Right ventricle myocardium superior (tissue), 1 donor: ENCODE results near the gene RAP2A. TPM values are rescaled to one million over a fixed set of nuclear protein-coding genes. Genes with fewer than 3 reads are reported as not detected.

Experiments
- ATAC-seq: fragments of 200-7000 bp; cut with Tn5 transposase; one replicate; pipeline ENCODE4 v1.9.1; 2020; ENCODE audit warnings: mild to moderate bottlenecking; ENCODE audit not compliant: poor library complexity
- DNase-seq: peaks from one replicate; pipeline ENCODE4 v3.0.0-alpha.2; 2020
- intact Hi-C: fragments of 100-400 bp; cut with DNase I; formaldehyde crosslinking; loops from one replicate; pipeline ENCODE4 v1.11.2; 2022
- total RNA-seq: library from RNA; stranded (reverse); fragmentation: NEBNext Ultra II Directional; extraction: Animal tissue kit (Norgen Biotek cat#: 25700); gene quantifications from one replicate; pipeline ENCODE4 v1.2.1, GENCODE V29; 2021
- donor health status: DM: no; HTN: yes; CAD: no; lungs with severe emphysema.

The RAP2A gene
- total RNA-seq, 1 donor from 2014 or later: 12.1 TPM

DNA sequence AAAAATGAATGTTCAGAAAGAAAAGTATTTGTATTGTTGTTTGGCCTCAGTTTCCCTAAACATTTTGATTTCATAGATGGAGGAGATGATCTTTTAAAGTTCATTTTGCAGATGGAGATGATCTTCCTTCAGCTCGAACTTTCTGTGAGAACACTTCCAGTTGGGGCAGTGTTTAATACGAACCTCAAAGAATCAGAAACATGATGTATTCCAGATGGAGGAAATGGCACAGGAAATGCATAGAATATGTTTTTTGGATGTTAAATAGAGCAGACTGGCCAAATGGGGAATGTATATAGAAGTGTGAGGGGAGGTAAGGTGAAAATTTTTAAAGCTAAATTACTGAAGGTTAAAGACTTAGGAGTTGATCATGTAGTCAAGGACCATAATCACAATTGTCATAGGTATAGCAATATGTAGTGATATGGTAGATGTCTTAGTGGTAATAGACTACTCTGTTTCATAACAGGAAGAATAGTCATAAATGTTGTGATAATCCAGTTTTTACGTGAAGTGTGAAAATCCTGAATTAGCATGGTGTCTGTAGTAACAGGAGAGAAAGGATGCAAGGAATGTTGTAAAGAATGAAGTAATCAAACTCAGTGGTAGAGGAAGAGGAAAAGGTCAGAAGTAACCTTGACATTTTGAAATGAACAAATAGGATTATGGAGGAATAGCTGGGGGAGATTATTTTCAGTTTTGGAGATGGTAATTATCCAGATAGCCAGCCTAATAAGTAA is 5.1 kb downstream of the RAP2A start:
- ATAC-seq (no peak), DNase-seq (no peak)
- intact Hi-C loops: no loop called here

DNA sequence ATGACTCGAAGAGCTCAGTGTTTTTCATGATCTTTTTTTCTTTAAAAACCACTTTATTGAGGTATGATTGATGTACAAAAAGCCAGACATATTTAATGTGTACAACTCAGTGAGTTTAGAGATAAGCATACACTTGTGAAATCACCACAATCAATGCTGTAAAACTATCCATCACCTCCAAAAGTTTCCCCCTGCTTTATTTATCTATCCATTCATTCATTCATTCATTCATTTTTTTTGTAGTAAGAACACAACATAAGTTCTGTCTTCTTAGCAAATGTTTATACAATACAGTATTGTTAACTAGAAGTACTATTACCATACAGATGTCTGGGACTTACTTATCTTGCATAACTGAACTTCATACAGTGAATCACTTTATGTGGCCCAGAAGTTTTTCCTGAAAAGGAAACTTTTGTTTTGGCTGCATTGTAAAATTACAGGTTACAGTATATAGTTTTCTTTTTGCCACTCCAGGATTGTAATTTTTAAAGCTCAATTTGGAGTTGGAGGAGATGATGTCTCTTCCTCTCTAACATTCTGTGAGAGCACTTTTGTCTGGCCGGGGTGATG is 6.7 kb downstream of the RAP2A start:
- ATAC-seq: no peak
- DNase-seq: no peak
- intact Hi-C loops: no loop called here

DNA sequence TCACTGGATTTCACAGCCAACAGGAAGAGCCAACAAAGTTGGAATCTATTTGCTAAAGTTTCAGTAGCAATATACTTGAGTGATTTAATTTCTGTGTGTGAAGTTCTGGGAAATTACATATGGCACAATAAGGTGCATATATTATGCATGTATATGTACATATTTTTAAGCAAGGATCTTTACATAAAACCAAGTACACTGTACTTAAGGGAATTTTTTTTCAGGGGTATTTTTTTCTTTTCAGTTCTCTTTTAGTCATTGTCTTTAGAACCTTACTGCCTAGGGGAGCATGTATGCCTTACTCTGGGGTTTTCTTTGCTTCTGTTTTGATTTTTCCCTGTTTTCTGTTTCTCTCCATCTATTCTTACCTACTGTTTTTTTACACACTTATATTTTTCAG is 7.4 kb downstream of the RAP2A start:
- ATAC-seq (no peak), DNase-seq (no peak)
- intact Hi-C loops: no loop called here

DNA sequence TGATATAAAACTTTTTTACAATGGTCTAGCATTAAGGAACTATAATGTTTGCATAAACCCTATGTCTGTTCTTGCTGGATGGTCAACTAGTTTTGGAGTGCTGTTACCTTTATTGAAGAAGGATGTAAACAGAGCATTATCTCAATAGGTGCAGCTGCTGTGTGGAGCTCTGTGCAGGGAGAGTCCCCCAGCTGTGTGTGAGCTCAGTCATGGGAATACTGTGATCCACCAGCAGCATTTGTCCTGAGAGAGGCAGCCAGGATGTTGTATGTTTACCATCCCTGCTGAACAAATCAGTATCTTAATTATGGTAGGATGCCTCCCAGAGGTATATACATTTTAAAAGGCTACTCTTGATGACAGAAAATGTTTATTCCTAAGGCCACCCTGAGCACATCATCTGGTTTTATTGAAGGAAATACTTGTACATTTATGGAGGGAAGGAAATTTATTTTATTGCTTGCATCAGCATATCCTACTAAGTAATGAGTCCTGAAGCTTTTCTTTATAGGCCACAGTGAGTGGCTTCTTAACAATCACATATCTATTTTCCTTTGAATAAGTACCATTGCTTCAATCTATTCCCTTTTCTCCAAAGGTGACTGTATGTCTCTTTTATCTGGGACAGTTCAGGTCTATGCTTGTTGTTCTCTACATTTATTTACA is 11.7 kb downstream of the RAP2A start:
- DNase-seq: no peak
- intact Hi-C loops: no loop called here
- ATAC-seq: no peak

DNA sequence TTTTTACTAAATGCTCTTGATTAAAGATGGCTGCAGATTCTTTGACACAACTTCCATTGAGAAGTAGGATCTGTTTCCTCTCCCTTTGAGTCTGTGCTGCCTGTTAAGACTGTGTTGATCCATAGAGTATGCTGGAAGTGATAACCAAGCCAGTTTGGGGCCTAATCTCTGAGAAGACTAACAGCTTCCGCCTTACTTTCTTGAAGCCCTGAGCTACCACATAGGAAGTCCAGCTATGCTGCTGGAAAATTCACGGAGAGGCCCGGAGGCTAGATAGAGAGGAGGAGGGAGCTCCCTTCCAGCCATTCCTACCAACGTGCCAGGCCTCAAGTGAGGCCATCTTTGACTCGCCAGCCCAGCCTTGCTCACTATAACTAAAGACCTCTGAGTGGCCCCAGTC is 12.5 kb downstream of the RAP2A start:
- intact Hi-C loops: no loop called here
- DNase-seq: no peak
- ATAC-seq: no peak

DNA sequence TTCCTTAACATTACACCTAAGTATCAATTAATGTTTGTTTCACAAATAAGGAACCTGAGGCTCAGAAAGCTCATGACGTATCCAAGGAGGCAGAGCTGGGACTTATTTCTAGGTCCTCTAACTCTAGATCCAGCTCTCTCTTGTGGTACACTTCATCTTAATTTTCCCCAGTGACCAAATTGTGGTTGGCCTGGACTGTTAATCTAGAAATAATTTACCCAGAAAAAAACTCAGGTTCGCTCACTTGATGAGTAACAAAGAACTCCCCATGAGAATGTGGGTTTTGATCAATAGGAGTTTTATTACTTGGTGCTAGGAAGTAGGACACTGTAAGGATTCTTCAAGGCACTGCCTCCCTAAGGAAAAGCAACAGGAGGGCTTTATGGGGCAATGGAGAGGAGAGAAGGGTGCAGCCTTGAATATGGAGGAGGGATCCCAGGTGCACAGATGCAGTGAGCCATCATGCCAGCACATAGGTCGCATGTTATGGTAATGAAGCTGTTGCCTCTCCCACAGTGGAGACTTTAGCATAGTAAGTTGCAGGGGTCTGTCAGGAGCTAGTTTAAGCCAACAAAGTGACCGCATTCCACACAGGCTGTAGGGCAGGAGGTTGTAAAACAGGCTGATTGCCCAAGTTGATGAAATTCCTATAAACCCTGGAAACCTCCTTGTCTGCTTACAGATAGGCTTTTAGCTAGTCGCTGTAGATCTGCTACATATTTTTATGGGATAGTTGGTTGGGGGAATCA is 14.7 kb downstream of the RAP2A start:
- intact Hi-C loops: no loop called here
- ATAC-seq: no peak
- no peak for DNase-seq

DNA sequence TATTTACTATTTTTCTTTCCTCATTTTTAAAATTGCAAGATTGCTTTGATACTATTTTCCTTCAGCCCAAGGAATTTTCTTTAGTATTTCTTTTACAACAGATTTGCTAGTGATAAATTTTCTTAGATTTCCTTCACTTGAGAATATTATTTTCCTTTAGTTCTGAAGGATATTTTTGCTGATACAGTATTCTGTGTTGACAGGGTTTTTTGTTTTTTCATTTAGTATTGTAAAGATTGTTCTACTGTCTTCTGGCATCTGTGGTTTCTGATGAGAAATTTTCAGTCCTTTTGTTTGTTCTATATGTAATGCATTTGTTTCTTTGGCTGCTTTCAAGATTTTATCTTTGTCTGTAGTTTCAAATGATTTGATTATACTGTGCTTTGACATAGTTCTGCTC is 20.7 kb downstream of the RAP2A start:
- no peak for DNase-seq
- intact Hi-C loops: no loop called here
- ATAC-seq: no peak

DNA sequence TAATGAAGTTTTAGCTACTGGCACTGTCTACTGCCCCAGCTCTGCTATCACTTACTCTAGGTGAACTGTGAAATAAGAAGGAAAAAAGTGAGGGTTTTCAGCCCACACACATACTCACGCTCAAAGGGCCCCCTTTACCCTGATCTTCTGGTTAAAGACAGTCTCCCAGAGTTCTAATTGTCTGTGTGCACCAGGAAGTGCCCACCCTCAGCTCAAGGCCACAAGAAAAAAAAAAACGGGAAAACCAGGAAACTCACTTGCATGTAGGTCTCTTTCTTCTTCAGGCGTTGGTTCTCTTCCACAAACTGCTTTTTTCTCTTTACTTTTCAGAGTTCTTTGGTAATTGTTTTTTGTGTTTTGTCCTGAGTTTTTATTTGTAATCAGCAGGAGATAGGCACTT is 22.1 kb downstream of the RAP2A start:
- intact Hi-C loops: no loop called here
- ATAC-seq (no peak), DNase-seq (no peak)

DNA sequence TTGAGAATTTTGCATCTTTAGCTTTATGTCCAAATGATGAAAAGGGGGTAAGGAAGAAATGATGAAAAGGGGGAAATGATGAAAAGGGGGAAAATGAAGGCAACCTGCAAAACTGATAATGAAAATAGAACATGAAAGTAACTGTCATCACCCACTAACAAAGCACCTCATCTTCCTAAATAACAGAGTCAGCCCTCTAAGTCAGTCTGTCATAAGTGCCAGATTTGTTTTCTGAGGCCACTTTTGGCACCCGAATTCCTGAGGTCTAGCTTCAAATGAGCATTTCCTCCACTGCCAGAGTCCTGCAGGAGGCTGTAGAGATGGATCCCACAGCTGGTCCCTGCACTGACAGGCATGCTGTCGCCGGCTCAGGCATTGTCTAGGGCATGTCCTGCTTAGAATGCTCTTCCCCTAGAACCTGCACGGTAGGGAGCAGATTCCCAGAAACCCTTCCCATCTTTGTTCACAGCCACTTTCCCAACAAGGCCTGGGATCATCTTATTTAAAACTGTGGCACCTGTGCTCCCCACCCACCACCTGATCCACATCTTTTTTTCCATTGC is 25.3 kb downstream of the RAP2A start:
- DNase-seq (no peak), ATAC-seq (no peak)
- intact Hi-C loops: no loop called here

DNA sequence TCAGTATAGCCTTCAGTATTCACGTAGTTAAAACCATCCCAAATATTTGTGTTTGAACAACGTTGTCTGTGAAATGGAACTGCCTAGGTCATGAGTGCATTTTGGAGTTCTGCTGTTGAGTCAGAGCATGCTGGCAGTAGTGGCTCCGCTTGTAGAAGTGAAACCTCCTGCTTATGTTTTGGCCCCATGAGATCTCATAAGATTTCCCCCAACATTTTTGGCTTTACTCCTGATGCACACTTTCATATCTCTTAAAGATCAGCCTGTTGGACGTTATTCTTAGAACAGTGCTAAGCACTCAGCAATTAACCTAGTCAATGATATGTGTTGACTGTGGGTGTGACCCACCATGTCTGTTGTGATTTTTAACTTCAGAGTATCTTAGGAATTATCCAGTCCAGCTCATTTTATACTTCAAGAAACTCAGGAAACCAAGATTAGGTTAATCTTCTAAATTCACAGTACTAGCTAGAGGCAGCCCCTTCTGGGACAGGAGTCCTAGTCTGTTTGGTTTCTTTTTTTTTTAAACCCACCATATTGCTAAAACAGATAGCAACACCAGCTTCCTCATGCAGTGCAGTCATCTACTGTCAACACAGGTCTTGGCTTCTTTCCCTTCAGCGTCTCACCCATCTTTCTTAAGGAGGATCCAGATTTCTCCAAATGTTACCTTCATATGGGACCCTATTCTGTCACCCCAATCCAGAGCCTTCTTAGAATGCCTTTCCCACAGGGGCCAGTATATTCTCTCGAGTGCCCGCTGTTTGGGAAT is 26.2 kb downstream of the RAP2A start:
- intact Hi-C loops: no loop called here
- DNase-seq (no peak), ATAC-seq (peak; percentile 71)

DNA sequence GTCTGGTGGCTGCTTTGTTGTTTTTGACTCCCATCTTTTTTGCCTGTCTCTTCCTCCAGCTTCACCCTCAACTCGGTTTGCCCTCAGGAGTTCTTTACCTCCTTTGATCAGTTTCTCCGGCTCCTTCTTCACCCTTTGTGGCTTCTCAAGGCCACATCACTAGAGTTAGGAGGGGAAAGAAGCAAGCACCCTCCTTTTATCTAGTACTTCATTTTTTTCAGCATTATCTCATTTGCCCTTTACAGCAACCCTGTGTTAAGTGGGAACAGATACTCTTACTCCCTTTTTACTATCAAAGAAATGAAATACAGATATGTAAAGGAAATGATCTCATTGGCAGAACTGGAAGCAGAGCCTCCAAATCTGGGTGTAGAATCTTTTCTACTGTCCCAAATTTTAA is 26.9 kb downstream of the RAP2A start:
- no peak for DNase-seq
- no peak for ATAC-seq
- intact Hi-C loops: no loop called here

DNA sequence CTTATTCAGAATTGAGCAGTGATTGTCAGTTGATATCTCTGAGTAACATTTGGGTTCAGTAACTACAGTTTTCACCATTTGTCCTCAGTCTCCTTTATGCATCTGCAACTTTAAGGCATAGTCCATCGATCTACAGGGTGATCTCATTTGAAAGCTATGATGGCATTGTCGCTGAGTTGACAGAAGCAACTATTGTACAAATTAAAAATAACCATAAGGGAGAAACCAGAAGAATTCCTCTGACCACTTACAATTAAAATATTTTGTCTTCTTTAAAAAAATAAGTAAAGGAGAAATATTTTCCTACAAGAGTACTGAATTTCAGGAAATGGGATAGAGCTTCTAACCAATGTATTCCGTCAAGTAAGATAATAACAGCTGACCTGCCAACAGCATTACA is 30.6 kb downstream of the RAP2A start:
- no peak for DNase-seq
- ATAC-seq: no peak
- intact Hi-C loops: no loop called here

DNA sequence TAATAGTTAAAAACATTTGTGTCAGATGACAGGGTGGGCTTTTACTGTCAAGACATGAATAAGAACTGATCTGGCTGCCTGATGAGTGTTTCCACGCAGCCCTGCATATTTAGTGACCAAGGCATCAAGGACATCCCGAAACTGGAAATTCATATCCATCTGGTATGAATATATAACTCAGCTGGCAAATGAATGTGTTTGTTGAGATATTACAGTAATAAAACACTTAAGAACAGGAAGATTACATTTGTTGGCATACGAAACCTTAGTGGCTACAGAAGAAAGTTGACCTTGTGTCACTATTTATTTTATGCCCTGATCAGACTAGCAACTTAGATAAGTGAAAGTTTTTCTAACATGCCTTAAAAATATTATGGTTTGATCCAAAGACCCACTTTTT is 32.8 kb downstream of the RAP2A start:
- ATAC-seq (no peak), DNase-seq (no peak)
- intact Hi-C loops: no loop called here

DNA sequence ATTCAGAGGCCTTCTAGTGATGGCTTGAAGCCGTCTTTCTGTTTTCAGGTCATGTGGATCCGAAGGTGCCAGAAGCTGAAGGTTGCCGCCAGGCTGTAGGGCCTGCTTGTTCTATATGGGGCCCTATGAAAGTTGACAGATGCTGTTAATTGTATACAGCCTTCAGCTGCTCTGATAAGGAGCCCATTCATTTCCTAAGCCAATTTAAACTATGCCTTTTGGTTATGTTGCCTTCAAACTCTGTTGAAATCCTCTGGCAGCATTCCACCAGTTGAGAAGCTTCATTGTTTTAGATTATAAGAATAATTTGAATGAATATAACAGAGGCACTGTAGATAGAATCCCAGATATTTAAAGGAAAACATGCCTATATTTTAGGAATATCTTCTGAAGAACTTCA is 34.4 kb downstream of the RAP2A start:
- DNase-seq (no peak), ATAC-seq (peak; percentile 43)
- intact Hi-C loops: no loop called here

DNA sequence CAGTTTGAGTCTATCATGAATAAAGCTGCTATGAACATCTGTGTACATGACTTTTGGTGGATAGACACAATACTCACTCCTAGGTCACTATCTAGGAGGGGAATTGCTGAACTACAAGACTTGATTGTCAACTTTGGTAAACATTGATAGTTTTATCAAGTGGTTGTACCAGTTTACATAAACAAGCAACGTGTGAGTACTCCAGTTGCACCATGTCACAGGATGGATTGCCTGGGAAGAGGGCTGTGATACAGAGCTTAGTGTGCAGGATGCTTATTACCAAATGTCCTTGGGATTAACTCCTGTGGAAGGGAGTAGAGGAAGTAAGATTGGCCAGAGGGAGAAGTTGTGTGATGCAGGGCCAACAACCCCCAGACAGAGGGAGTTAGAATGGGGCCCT is 37.7 kb downstream of the RAP2A start:
- ATAC-seq (no peak), DNase-seq (no peak)
- intact Hi-C loops: no loop called here

DNA sequence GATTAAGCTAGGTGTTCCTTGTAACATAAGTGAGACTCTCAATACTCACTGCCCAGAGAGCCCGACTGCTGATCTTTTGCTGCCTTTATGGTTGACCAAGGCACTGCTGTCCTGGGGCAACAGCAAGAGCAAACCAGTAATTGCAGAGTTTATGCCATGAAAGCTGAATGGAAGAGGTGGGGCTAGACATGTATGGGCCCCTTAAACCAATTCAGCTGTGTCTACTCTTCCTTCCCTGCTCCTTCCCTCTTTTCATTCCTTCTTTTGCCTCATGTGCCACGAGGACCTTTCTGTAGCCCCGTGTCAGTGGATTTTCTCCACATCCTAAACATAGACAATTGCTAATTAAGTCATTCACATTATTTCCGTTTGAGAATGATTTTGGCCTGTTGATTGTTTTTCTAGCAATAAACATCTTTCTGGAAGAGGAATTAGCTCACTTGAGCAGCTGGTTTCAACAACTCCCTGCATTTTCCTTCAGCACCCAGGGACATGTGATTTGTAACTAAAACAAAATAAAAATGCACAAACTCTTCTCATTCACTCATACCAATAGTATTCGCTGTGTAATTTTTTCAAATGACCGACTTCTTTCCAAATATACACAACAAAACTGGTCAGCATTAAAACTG is 40.5 kb downstream of the RAP2A start:
- no peak for DNase-seq
- peak; percentile 41 for ATAC-seq
- intact Hi-C loops: no loop called here

DNA sequence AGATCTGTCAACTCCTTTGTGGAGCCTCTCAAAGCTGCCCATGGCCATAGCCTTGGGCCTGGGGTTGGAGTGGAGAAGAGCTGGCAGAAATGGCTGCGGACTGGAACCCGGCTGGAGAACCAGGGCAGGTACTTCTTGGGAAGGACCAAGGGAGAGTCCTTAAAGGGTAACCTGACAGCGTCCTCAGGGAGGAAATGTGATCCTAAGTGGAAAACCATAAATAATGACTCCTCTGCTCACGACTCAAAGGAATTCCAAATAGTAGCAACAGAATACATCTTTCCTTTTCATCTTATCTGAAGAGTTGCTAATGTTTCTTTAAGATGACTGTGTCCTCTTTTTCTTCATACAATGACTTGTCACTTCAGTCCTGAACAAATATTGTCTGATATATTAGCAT is 41.0 kb downstream of the RAP2A start:
- intact Hi-C loops: no loop called here
- DNase-seq (no peak), ATAC-seq (no peak)

DNA sequence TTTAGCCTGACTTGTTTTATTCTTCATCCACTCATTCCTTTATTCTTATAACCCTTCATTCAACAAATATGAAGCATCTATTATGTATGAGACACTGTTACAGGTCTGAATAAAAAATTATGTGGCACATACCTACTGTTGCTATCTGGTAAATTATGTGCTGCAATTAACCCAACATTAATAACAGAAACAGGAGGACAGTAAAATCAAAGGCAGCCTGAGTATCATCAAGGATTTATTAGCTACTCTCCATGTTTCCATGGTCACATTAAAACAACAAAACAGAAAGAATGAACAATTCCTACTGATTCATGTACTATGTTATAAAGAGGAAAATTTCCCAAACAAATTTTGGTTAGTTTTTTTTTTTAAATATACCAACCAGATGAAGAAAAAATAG is 43.9 kb downstream of the RAP2A start:
- no peak for DNase-seq
- no peak for ATAC-seq
- intact Hi-C loops: no loop called here
